Testis (tissue), 3 donors: ENCODE data around the gene HMCN2. TPM values are rescaled to one million over a fixed set of nuclear protein-coding genes. Genes with fewer than 3 reads are reported as not detected.
"Not testable (repeated sequence)": the region's sequence is repeated elsewhere in the genome, so short reads cannot be mapped to it uniquely, and the experiment has no call there.

ENCODE experiments used
- DNase-seq: peaks from one replicate; pipeline ENCODE4 v3.0.0-alpha.2; 2019
- H3K27ac ChIP-seq, 2 donors: fragments of 200-600 bp; sonication (generic); one replicate each; pipeline ENCODE4 v1.5.1; 2019
- H3K27me3 ChIP-seq: fragments of 200-600 bp; sonication (generic); one replicate; pipeline ENCODE4 v1.5.1; 2019
- H3K36me3 ChIP-seq: fragments of 200-600 bp; sonication (generic); one replicate; pipeline ENCODE4 v1.5.1; 2017; ENCODE audit warnings: low read depth; ENCODE audit errors: missing control alignments
- H3K4me1 ChIP-seq: fragments of 200-600 bp; sonication (generic); one replicate; pipeline ENCODE4 v1.5.1; 2019
- H3K4me3 ChIP-seq, 2 donors: fragments of 200-600 bp; sonication (generic); one replicate each; pipeline ENCODE4 v1.5.1; 2017 to 2019
- H3K9me3 ChIP-seq: fragments of 200-600 bp; sonication (generic); one replicate; pipeline ENCODE4 v1.5.1; 2017
- CTCF ChIP-seq, 3 experiments: fragments of 450-650 bp in 2 of 3; fragments of 200-600 bp in 1 of 3; sonication (generic) in 1 of 3; IDR thresholded peaks; one replicate each; pipeline ENCODE4 v1.5.1; 2016 to 2019; ENCODE audit warnings: antibody characterized with exemption in 3 of 3, mild to moderate bottlenecking in 2 of 3, moderate library complexity in 1 of 3
- POLR2A ChIP-seq: fragments of 450-650 bp; IDR thresholded peaks from one replicate; pipeline ENCODE4 v1.6.1; 2017; ENCODE audit warnings: antibody characterized with exemption, mild to moderate bottlenecking, moderate library complexity
- WGBS, 2 donors: methylation state at CpG; one replicate each; pipeline ENCODE4 v1.1.5; 2018; 5-methylcytosine and 5-hydroxymethylcytosine counted together
- intact Hi-C: fragments of 100-400 bp; cut with DNase I; formaldehyde crosslinking; loops from one replicate; pipeline ENCODE4 v1.15.1; 2023; ENCODE audit warnings: low total_unique reads
- polyA plus RNA-seq: library from polyadenylated mRNA; stranded (reverse); fragments of 350-450 nt; fragmentation: Illumina TruSeq; extraction: RNeasy Lipid Tissue Mini Kit (QIAGEN cat#74804); gene quantifications from one replicate; pipeline ENCODE4 v1.2.3, GENCODE V29; 2014; ENCODE audit warnings: low read depth, low replicate concordance; ENCODE audit not compliant: insufficient read depth
- total RNA-seq, 2 donors: library from RNA; depleted of rRNA; stranded (reverse); fragments of >200 nt; gene quantifications; one replicate each; pipeline ENCODE4 v1.2.3, GENCODE V29; 2016

The HMCN2 gene
- total and polyA plus RNA-seq, 3 donors from 2014 or later = 10.2 to 17.7 (median 15.5) TPM

- WGBS, 2 donors = 69 to 79% methylated on average over 8 to 9 of the region's 9 CpGs
- no peaks in the 10 kb centered on the region for H3K36me3 ChIP-seq
- no peak for TF ChIP-seq POLR2A
- no peak for TF ChIP-seq CTCF (IDR thresholded peaks at IDR 0.05)
Measured at GRCh38 chr9:130336885-130337284, 71.3 kb downstream of the HMCN2 start.

GRCh38 chr9:130337318-130337717 is 71.8 kb downstream of the HMCN2 start:
- 83 to 91% methylated on average over 8 to 9 of the region's 9 CpGs for WGBS, 2 donors
- DNase-seq = no peak
- intact Hi-C loops = no loop called here
- TF ChIP-seq CTCF (IDR thresholded peaks at IDR 0.05) (no peak), POLR2A (no peak)
- H3K27me3 ChIP-seq = no peaks in the 10 kb centered on the region
- H3K36me3 ChIP-seq = no peaks in the 10 kb centered on the region
- H3K4me3 ChIP-seq = no peak overlapping the region
- no peaks in the 10 kb centered on the region for H3K4me1 ChIP-seq
- no peak overlapping the region for H3K27ac ChIP-seq
- H3K9me3 ChIP-seq = no peaks in the 10 kb centered on the region

More at GRCh38 chr9:130336885-130337284, 71.3 kb downstream of the HMCN2 start:
- no peak overlapping the region for H3K27ac ChIP-seq
- no peaks in the 10 kb centered on the region for H3K9me3 ChIP-seq
- H3K4me3 ChIP-seq = no peak overlapping the region
- intact Hi-C loops = no loop called here
- peaks cover 2% of the 10 kb centered on the region for H3K4me1 ChIP-seq
- no peak for DNase-seq
- no peaks in the 10 kb centered on the region for H3K27me3 ChIP-seq

GRCh38 chr9:130337784-130338380 is 72.3 kb downstream of the HMCN2 start:
- H3K27ac ChIP-seq = no peak overlapping the region
- no peaks in the 10 kb centered on the region for H3K27me3 ChIP-seq
- no peaks in the 10 kb centered on the region for H3K9me3 ChIP-seq
- H3K36me3 ChIP-seq = no peaks in the 10 kb centered on the region
- 87 to 90% methylated on average over 16 of the region's 16 CpGs for WGBS, 2 donors
- no peak overlapping the region for H3K4me3 ChIP-seq
- no peak for DNase-seq
- no peaks in the 10 kb centered on the region for H3K4me1 ChIP-seq
- intact Hi-C loops = no loop called here
- no peak for TF ChIP-seq POLR2A
- TF ChIP-seq CTCF (IDR thresholded peaks at IDR 0.05) = no peak

- H3K4me3 ChIP-seq, H3K9me3 ChIP-seq, H3K36me3 ChIP-seq, H3K4me1 ChIP-seq, DNase-seq, H3K27me3 ChIP-seq, intact Hi-C loops, H3K27ac ChIP-seq: not testable (repeated sequence)
- WGBS, 2 donors = 92 to 95% methylated on average over 8 of the region's 8 CpGs
Measured at GRCh38 chr9:130338891-130339290, 73.3 kb downstream of the HMCN2 start.

GRCh38 chr9:130339306-130339705 is 73.7 kb downstream of the HMCN2 start:
- H3K27me3 ChIP-seq = no peaks in the 10 kb centered on the region
- TF ChIP-seq CTCF (IDR thresholded peaks at IDR 0.05) (no peak), POLR2A (no peak)
- H3K27ac ChIP-seq = no peak overlapping the region
- no peaks in the 10 kb centered on the region for H3K9me3 ChIP-seq
- no peaks in the 10 kb centered on the region for H3K4me1 ChIP-seq
- no peaks in the 10 kb centered on the region for H3K36me3 ChIP-seq
- 64 to 71% methylated on average over 3 to 4 of the region's 4 CpGs for WGBS, 2 donors
- intact Hi-C loops = no loop called here
- DNase-seq = no peak
- no peak overlapping the region for H3K4me3 ChIP-seq
